Measurements from ENCODE around the gene CAMK2D.
"Not testable (repeated sequence)": the region's sequence is repeated elsewhere in the genome, so short reads cannot be mapped to it uniquely, and the experiment has no call there.

The CAMK2D gene

DNA sequence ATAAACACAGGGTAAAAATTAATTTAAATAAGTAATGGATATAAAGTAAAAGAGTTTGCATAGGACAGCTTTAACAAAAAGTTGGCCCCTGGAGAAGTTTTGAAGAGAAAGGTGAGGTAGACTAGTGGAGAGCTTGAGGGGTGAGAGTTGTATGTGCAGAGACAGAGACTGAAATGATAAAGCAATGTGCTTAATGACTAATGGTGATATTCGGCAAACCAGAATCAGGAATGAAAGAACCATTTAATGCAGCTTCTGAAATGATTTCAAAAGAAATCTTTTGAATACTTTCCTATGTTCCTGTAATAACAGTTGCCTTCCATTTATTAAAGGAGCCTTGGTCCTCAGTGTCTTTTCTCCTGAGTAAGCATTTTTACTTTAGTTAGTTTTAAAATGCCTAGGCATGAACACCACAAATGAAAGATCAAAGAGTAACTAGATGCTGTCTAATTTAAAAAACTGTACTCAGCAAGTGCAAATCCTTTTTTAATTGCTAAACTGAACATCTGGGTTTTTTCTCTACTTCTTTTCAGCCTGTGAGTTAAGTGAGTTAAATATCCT is 28.5 kb downstream of the CAMK2D start:
- Histone ChIP-seq H3K36me3 (ENCODE audit: insufficient read depth, low read length) (no peaks in the 10 kb centered on the region), H3K4me1 (ENCODE audit: insufficient read depth, low read length) (no peaks in the 10 kb centered on the region; the same call in 1 of the 2 replicates), H3K9ac (ENCODE audit: low read depth, low read length) (no peak overlapping the region), H3K9me3 (ENCODE audit: control insufficient read depth, insufficient read depth, low read length) (no peaks in the 10 kb centered on the region)

DNA sequence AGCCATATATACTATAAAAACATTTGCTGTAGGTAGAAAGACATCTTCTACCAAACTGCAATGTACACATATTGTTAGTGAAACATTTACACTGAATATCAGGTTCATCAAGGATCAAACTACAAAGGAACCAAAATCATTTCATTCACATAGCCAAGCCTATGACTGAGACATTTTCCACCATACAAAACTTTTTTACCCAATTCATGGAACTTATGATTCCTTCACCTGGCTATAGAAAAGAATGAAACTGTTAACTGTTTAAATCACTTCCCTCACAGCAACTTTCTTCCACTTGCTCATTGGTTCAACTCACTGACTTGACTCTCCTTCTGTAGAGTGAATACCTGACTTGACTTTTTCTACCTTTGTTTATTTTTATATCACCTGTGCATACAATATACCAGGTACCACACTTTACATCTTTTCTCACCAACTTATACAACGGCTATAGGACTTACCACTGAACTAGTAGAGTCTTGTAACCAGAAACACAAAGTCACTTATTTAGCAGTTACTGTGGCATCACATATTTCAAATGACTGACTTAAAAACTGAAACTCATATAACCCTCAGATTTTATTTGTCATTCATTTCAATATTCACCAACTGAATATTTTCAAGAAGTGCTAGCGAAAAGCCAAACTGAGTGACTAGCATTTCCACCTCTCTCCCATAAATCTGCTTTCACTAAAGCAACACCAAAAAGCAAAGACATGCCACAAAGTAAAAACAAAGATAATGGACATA is 30.9 kb downstream of the CAMK2D start:
- no peaks in the 10 kb centered on the region for H3K36me3 ChIP-seq (ENCODE audit: insufficient read depth, low read length)
- H3K4me1 ChIP-seq (ENCODE audit: insufficient read depth, low read length): no peaks in the 10 kb centered on the region
- no peaks in the 10 kb centered on the region for H3K9me3 ChIP-seq (ENCODE audit: control insufficient read depth, insufficient read depth, low read length)
- H3K9ac ChIP-seq (ENCODE audit: low read depth, low read length): no peak overlapping the region

DNA sequence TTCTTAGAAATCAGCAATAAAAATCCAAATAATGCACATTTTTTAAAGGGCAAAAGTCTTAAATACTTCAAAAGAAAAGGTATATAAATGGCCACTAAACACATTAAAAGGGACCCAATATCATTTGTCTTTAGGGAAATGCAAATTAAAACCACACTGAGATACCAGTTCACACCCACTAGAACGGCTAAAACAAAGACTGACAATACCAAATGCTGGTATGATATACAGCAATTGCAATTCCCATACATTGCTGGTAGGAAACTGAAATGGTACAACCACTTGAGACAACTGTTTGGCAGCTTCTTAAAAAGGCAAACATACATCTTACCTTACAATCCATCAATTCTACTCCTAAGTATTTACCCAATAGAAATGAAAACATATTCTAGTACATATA is 33.7 kb downstream of the CAMK2D start:
- H3K9ac ChIP-seq (ENCODE audit: low read depth, low read length): no peak overlapping the region
- no peaks in the 10 kb centered on the region for H3K9me3 ChIP-seq (ENCODE audit: control insufficient read depth, insufficient read depth, low read length)
- no peaks in the 10 kb centered on the region for H3K36me3 ChIP-seq (ENCODE audit: insufficient read depth, low read length)
- H3K4me1 ChIP-seq (ENCODE audit: insufficient read depth, low read length): no peaks in the 10 kb centered on the region

DNA sequence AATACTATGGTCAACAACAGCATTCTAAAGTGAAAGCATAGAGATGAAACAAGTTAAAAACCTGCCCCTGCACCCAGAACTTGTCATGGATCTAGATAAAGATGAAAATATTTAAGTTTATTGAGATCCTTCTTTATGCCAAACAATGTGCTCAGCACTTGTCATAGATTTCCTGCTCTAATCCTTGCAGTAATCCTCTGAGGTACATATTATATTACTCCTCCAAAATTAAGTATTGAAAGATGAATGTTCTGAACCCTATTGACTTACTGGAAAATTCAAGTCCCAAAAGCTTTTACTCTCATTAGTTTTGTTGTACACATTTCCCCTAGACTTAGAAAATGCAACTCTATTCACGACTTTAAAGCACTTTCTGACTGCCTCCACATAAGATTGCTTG is 35.6 kb downstream of the CAMK2D start:
- H3K36me3 ChIP-seq (ENCODE audit: insufficient read depth, low read length): no peaks in the 10 kb centered on the region; the same call in 1 of the 2 replicates
- H3K9me3 ChIP-seq (ENCODE audit: control insufficient read depth, insufficient read depth, low read length): no peaks in the 10 kb centered on the region
- H3K9ac ChIP-seq (ENCODE audit: low read depth, low read length): no peak overlapping the region
- H3K4me1 ChIP-seq (ENCODE audit: insufficient read depth, low read length): no peaks in the 10 kb centered on the region

DNA sequence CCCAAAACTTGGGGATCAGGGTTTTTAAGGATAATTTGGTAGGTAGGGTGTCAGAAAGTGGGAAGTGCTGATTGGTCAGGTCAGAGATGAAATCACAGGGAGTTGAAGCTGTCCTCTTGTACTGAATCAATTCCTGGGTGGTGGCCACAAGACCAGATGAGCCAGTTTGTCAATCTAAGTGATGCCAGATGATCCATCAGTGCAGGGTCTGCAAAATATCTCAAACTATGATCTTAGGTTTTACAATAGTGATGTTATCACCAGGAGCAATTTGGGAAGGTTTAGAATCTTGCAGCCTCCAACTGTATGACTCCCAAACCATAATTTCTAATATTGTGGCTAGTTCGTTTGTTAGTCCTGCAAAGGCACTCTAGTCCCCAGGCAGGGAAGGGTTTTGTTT is 43.3 kb downstream of the CAMK2D start:
- H3K9ac ChIP-seq (ENCODE audit: low read depth, low read length): no peak overlapping the region
- no peaks in the 10 kb centered on the region; the same call in 1 of the 2 replicates for H3K36me3 ChIP-seq (ENCODE audit: insufficient read depth, low read length)
- H3K9me3 ChIP-seq (ENCODE audit: control insufficient read depth, insufficient read depth, low read length): no peaks in the 10 kb centered on the region
- no peaks in the 10 kb centered on the region for H3K4me1 ChIP-seq (ENCODE audit: insufficient read depth, low read length)

DNA sequence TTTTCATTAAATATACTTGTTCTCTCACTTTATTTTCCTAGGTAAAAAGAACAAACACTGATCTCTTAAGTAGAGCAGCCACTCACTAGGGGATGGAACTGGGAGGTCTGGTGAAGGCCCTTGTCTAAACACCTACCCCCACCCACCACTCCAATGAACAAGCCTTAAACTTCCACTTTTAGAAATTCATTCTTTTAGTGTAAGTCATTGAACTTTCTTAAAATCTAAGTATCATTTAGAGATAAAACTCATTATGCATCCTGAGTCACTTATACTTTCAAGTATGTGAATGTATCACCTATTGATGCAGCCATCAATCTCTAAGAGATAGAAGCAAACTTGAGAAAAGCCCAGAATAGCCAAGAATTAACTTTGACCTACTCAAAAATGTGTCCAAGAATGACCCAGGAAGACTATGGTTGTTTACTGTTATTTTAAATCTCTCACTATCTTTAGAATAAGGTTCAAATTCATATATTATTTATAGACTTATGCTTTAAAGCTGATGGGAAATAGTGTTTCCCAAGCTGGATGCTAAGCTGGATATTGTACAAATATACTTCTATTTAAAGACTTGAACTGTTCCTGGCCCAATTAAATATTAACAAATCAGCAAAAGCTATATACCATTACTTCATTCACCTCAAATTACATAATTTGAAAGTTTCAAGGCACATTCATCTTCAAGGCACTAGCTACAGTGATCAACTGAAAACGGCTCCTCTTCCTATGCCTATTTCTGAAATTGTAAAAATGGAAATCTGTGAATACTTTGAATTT is 49.5 kb downstream of the CAMK2D start:
- no peak overlapping the region for H3K9ac ChIP-seq (ENCODE audit: low read depth, low read length)
- H3K36me3 ChIP-seq (ENCODE audit: insufficient read depth, low read length): no peaks in the 10 kb centered on the region
- H3K4me1 ChIP-seq (ENCODE audit: insufficient read depth, low read length): no peaks in the 10 kb centered on the region
- H3K9me3 ChIP-seq (ENCODE audit: control insufficient read depth, insufficient read depth, low read length): no peaks in the 10 kb centered on the region

DNA sequence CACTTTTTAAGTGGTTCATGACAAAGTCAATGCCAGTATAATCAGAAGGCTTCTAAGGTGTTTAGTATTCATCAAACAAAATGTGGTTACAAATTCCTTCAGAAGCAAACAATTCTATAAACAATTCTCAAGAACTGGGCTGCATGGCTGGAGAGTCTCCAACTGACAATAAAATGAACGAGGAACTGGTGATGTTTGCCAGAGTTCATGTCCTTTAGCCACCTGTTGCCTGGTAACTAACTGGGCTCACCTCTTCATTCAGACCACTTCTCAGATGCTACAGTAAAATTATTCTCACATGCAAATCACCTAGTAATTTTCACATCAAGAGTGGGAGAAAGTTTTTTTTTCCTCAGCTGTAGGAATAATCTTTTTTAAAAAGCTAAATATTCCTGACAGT is 53.3 kb downstream of the CAMK2D start:
- H3K36me3 ChIP-seq (ENCODE audit: insufficient read depth, low read length): no peaks in the 10 kb centered on the region
- peaks cover 2% of the 10 kb centered on the region; the same call in 1 of the 2 replicates for H3K4me1 ChIP-seq (ENCODE audit: insufficient read depth, low read length)
- no peaks in the 10 kb centered on the region for H3K9me3 ChIP-seq (ENCODE audit: control insufficient read depth, insufficient read depth, low read length)
- no peak overlapping the region for H3K9ac ChIP-seq (ENCODE audit: low read depth, low read length)

DNA sequence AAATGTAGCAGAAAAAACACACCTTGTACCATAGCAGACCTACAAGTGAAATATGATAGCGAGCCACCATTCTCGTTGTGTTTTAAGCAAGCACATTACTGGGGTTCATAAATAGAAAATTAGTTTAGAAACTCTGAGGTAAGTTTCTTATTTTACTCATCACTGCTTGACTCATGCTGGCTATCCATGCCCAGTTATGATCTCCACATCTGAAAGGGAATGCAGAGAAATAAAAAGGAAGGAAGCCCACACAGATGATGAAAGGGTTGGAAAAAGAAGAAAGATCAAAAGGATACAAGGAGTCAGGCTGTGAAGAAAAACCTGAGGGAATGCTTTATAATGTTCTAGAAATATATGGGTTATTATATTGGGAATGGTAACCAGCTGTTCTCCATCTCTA is 54.5 kb downstream of the CAMK2D start:
- Histone ChIP-seq H3K9ac (ENCODE audit: low read depth, low read length) (no peak overlapping the region), H3K36me3 (ENCODE audit: insufficient read depth, low read length) (no peaks in the 10 kb centered on the region)

DNA sequence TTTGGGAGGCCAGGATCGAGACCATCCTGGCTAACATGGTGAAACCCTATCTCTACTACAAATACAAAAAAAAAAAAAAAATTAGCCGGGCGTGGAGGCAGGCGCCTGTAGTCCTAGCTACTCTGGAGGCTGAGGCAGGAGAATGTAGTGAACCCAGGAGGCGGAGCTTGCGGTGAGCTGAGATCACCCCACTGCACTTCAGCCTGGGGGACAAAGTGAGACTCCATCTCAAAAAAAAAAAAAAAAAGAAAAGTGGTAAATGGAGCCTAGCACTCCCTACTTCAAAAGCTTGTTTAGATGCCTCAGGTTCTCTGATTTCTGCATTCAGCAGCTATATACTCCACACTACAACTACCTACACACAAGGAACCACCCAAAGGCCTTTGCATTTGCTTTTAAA is 56.4 kb downstream of the CAMK2D start:
- not testable (repeated sequence) for H3K36me3 ChIP-seq (ENCODE audit: insufficient read depth, low read length); H3K4me1 ChIP-seq (ENCODE audit: insufficient read depth, low read length); H3K9me3 ChIP-seq (ENCODE audit: control insufficient read depth, insufficient read depth, low read length); H3K9ac ChIP-seq (ENCODE audit: low read depth, low read length)

More for the DNA sequence above, 54.5 kb downstream of the CAMK2D start:
- Histone ChIP-seq H3K9me3 (ENCODE audit: control insufficient read depth, insufficient read depth, low read length) (no peaks in the 10 kb centered on the region), H3K4me1 (ENCODE audit: insufficient read depth, low read length) (peaks cover 2% of the 10 kb centered on the region; the same call in 1 of the 2 replicates)

DNA sequence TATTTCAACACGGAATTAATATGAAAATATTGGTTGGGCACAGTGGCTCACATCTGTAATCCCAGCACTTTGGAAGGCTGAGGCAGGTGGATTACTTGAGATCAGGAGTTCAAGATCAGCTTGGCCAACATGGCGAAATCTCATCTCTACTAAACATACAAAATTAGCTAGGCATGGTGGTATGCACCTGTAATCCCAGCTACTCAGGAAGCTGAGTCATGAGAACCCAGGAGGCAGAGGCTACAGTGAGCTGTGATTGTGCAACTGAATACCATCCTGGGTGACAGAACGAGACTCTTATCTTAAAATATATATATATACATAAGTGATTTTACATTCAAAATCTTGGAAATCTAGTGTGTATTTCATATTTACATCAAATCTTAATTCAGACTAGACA is 58.9 kb downstream of the CAMK2D start:
- not testable (repeated sequence) for H3K4me1 ChIP-seq (ENCODE audit: insufficient read depth, low read length); H3K9ac ChIP-seq (ENCODE audit: low read depth, low read length)

DNA sequence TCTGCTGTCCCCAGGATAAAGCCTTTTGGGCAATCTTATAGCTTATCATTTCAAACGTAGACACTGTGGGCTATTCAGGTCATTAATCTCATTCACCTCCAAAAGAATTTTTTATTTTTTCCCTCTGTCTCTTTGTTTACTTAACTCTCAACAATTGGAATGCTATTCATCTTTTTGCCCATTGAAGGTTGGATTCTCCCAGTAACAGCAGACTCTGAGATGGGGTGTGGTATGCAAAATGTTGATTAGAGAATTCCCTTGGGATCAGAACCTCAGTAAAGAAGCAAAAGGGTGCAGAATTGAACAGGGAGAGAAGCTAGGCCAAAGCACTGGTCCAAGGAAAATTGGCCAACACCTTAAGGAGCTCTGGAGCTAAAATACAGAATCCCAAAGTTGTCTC is 60.4 kb downstream of the CAMK2D start:
- H3K4me1 ChIP-seq (ENCODE audit: insufficient read depth, low read length): peaks cover 5% of the 10 kb centered on the region; the same call in 1 of the 2 replicates
- no peaks in the 10 kb centered on the region for H3K9me3 ChIP-seq (ENCODE audit: control insufficient read depth, insufficient read depth, low read length)
- no peaks in the 10 kb centered on the region for H3K36me3 ChIP-seq (ENCODE audit: insufficient read depth, low read length)
- no peak overlapping the region for H3K9ac ChIP-seq (ENCODE audit: low read depth, low read length)

More for the DNA sequence above, 58.9 kb downstream of the CAMK2D start:
- H3K36me3 ChIP-seq (ENCODE audit: insufficient read depth, low read length); H3K9me3 ChIP-seq (ENCODE audit: control insufficient read depth, insufficient read depth, low read length): not testable (repeated sequence)

DNA sequence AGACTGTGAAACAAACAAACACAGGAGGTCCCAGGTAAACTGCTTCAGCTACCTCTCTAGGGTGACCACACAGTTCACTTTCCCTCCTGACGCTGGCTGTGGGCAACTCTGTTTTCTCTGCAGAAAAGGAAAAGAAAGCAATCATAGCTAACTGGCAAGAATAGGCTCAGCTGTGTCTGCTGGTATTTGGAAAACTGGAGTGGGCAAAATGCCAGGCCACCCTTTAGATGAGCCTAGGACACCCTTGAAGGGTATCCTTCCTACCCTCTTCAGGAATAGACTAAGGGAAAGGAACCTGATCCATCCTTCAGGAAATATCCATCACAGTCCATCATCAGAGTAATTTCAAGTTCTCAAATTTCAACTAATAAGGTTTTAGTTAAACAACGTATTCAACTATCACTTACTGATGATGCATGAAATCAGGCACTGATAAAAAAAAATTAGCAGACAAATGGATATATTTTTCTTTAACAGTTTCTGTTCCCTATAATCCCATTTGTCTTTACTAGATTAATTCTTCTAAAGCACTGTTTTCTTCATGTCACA is 60.9 kb downstream of the CAMK2D start:
- no peaks in the 10 kb centered on the region for H3K9me3 ChIP-seq (ENCODE audit: control insufficient read depth, insufficient read depth, low read length)
- no peak overlapping the region for H3K9ac ChIP-seq (ENCODE audit: low read depth, low read length)
- peaks cover 5% of the 10 kb centered on the region; the same call in 1 of the 2 replicates for H3K4me1 ChIP-seq (ENCODE audit: insufficient read depth, low read length)
- H3K36me3 ChIP-seq (ENCODE audit: insufficient read depth, low read length): no peaks in the 10 kb centered on the region

DNA sequence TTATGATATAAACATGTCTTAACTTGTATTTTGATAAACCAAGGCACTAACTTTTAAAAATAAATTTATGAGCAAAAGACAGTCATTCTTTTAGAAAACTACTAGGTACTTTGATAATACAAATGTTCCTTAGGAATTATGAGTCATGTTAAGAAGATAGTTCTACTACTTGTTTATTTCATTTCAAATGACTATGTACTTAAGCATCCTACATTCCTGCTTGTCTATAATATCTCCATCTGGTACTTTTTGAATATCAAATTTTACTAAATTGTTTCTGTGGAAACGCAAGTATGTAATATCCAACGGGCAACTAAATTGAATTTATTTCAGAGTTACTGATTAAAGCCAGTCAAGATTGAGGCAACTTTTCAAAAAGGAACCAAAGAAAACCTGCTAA is 61.8 kb downstream of the CAMK2D start:
- no peaks in the 10 kb centered on the region for H3K36me3 ChIP-seq (ENCODE audit: insufficient read depth, low read length)

DNA sequence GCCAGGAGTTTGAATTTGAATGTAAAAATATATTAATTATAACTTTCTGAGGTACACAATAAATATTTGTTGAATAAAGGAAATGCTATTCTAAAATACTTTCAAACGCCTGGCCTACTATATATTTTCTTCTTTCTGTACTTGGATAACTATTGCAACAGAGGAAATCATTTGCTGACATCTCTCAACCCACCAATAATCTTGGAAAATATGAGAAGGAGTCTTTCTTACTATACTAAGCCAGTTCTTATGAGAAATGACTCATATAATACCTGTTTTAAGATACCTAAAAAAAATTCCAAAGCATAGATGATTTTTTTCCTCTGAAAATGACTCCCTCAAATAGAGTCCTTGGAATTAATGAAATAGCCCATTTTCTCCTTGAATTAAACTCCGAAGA is 64.1 kb downstream of the CAMK2D start:
- Histone ChIP-seq H3K9me3 (ENCODE audit: control insufficient read depth, insufficient read depth, low read length) (no peaks in the 10 kb centered on the region), H3K36me3 (ENCODE audit: insufficient read depth, low read length) (no peaks in the 10 kb centered on the region), H3K9ac (ENCODE audit: low read depth, low read length) (no peak overlapping the region), H3K4me1 (ENCODE audit: insufficient read depth, low read length) (0 out of 2 replicates have a peak, but pooled peaks cover 3% of the 10 kb centered on the region)

More for the DNA sequence above, 61.8 kb downstream of the CAMK2D start:
- no peaks in the 10 kb centered on the region for H3K9me3 ChIP-seq (ENCODE audit: control insufficient read depth, insufficient read depth, low read length)
- no peak overlapping the region for H3K9ac ChIP-seq (ENCODE audit: low read depth, low read length)
- 0 out of 2 replicates have a peak, but pooled peaks cover 3% of the 10 kb centered on the region for H3K4me1 ChIP-seq (ENCODE audit: insufficient read depth, low read length)
